Measurements from ENCODE around the gene DFFA. TPM values are rescaled to one million over a fixed set of nuclear protein-coding genes. Genes with fewer than 3 reads are reported as not detected.

Gene DFFA
- total and polyA plus RNA-seq, 2 of the 4 experiments (the other 2 are of a cell fraction): 28.1 to 62.6 TPM

GRCh38 chr1:10471411-10472219, 714 bp downstream of the DFFA start (continued):
- no peak for TF ChIP-seq MAFK (IDR thresholded peaks at IDR 0.05; ENCODE audit: low read depth, low read length)

DNA sequence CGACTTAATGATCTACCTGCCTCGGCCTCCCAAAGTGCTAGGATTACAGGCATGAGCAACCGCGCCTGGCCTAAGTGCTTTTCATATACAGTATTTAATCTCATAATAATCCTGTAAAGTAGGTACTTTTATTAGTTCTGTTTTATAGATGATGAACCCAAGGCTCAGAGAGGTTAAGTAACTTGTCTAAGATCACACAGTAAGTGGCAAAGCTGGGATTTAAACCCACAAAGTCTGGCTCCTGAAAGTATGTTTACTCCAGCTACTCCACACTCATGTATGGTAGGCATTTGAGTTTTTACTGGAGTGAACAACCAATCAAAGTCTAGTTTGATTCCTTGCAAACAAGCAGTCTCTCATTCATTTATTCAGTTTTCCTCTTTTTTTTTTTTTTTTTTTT, 2.3 kb downstream of the DFFA start:
- H2AFZ ChIP-seq (replicated peaks; ENCODE audit: low read length, poor library complexity): no peak overlapping the region
- no peak overlapping the region for H2BK5ac ChIP-seq (ENCODE audit: low read depth, low read length, poor library complexity, severe bottlenecking)
- no TSS peak for BruUV-seq (replicated peaks)
- no peak overlapping the region for H3K4me3 ChIP-seq (ENCODE audit: insufficient read depth, low read depth, low read length)
- H3K56ac ChIP-seq (ENCODE audit: extremely low read depth, insufficient read depth, low read length): no peak overlapping the region
- no peak overlapping the region for H3K9ac ChIP-seq (ENCODE audit: low read depth, low read length)
- H4K20me1 ChIP-seq (ENCODE audit: insufficient read depth, low read length): no peaks in the 10 kb centered on the region
- peaks cover 24% of the 10 kb centered on the region for H3K36me3 ChIP-seq (ENCODE audit: control insufficient read depth, insufficient read depth, low read length)
- H4K8ac ChIP-seq (ENCODE audit: low read depth in 2 of 2, low read length in 2 of 2): no peak overlapping the region
- peaks cover 13 to 14% of the 10 kb centered on the region in 2 experiments for H3K79me1 ChIP-seq (ENCODE audit: low read depth in 1 of 2, low read length in 2 of 2)
- dilution Hi-C loops (cut with HindIII; ENCODE audit: low sequenced_read_pairs, unreplicated experiment) (no loop called here), in situ Hi-C loops (cut with MboI; ENCODE audit: low sequenced_read_pairs) (no loop called here), intact Hi-C loops (cut with micrococcal nuclease) (no loop called here)
- no peak overlapping the region for H2BK20ac ChIP-seq (ENCODE audit: low read depth, low read length)
- H3K18ac ChIP-seq (ENCODE audit: low read depth, low read length): no peak overlapping the region
- no CpG with 5 or more reads among the region's 4 CpGs for WGBS, 2 experiments (ENCODE audit: extremely low coverage in 2 of 2, insufficient read length in 1 of 2)
- no peak overlapping the region for H3K27ac ChIP-seq (ENCODE audit: insufficient read depth, low read length)
- H3K4ac ChIP-seq (ENCODE audit: low read depth, low read length): no peak overlapping the region
- no peaks in the 10 kb centered on the region; the same call in 1 of the 2 replicates for H3K4me1 ChIP-seq (ENCODE audit: control insufficient read depth, insufficient read depth, low read length)
- H3K4me2 ChIP-seq (ENCODE audit: low read depth, low read length): no peak overlapping the region
- no peak overlapping the region for H3K14ac ChIP-seq (replicated peaks; ENCODE audit: low read depth, low read length)
- no peak overlapping the region for H2AK9ac ChIP-seq (replicated peaks; ENCODE audit: low read depth, low read length, poor library complexity)
- DNase-seq (no peak), ATAC-seq (ENCODE audit: low read depth) (no peak)
- no peaks in the 10 kb centered on the region for H3K9me1 ChIP-seq (ENCODE audit: insufficient read depth, low read length)
- no peak overlapping the region for H4K5ac ChIP-seq (ENCODE audit: low read depth, low read length)
- H4K91ac ChIP-seq (ENCODE audit: insufficient read depth, low read depth, low read length): no peak overlapping the region
- H2BK15ac ChIP-seq (ENCODE audit: low read depth, low read length): no peak overlapping the region
- H3K27me3 ChIP-seq (ENCODE audit: control insufficient read depth, insufficient read depth, low read length): no peaks in the 10 kb centered on the region
- H3K23ac ChIP-seq (ENCODE audit: low read depth, low read length): no peak overlapping the region
- H3K9me3 ChIP-seq (ENCODE audit: control insufficient read depth, insufficient read depth, low read length): no peaks in the 10 kb centered on the region
- no peak overlapping the region for H2BK120ac ChIP-seq (ENCODE audit: low read depth, low read length)
- POLR2A ChIA-PET (ENCODE audit: unreplicated experiment): no interaction called here
- H2AK5ac ChIP-seq (ENCODE audit: low read depth, low read length): no peak overlapping the region
- CTCF ChIA-PET: no interaction called here
- TF ChIP-seq RCOR1 (IDR thresholded peaks at IDR 0.05; ENCODE audit: insufficient replicate concordance, low read length): no peak
- TF ChIP-seq POLR2A (IDR thresholded peaks at IDR 0.05; ENCODE audit: low read depth, low read length): no peak
- no peak for TF ChIP-seq RFX5 (IDR thresholded peaks at IDR 0.05; ENCODE audit: low read depth, low read length)
- no peak for TF ChIP-seq CTCF (conservative IDR thresholded peaks at IDR 0.05; ENCODE audit: low read depth, low read length)
- TF ChIP-seq MAZ (IDR thresholded peaks at IDR 0.05; ENCODE audit: borderline replicate concordance, low read depth, low read length): no peak
- TF ChIP-seq BHLHE40 (IDR thresholded peaks at IDR 0.05; ENCODE audit: low read depth, low read length): no peak
- TF ChIP-seq RAD21 (IDR thresholded peaks at IDR 0.05; ENCODE audit: low read length): no peak
- TF ChIP-seq ELK1 (IDR thresholded peaks at IDR 0.05; ENCODE audit: borderline replicate concordance, low read depth, low read length): no peak
- TF ChIP-seq SMC3 (IDR thresholded peaks at IDR 0.05; ENCODE audit: low read depth, low read length): no peak
- TF ChIP-seq CHD1 (IDR thresholded peaks at IDR 0.05; ENCODE audit: low read depth, low read length): no peak
- TF ChIP-seq USF2 (IDR thresholded peaks at IDR 0.05; ENCODE audit: low read depth, low read length): no peak
- no peak for TF ChIP-seq NFE2L2 (IDR thresholded peaks at IDR 0.05; ENCODE audit: low read depth, low read length)
